ENCODE results near the gene RPL13. TPM values are rescaled to one million over a fixed set of nuclear protein-coding genes. Genes with fewer than 3 reads are reported as not detected.

RPL13 gene
- total RNA-seq, 1 experiment from 2014 or later, result 2,157 TPM

- no peaks in the 10 kb centered on the region for H3K9me3 Mint-ChIP-seq
- no peak overlapping the region for H3K9ac ChIP-seq (ENCODE audit: extremely low read depth, insufficient read length, low read length)
- no peak overlapping the region for H2BK20ac ChIP-seq (ENCODE audit: low read depth, low read length, poor library complexity, severe bottlenecking)
- H3K4me1 ChIP-seq (ENCODE audit: insufficient read depth, low read length), result no peaks in the 10 kb centered on the region
- H3K18ac ChIP-seq (ENCODE audit: insufficient read length, low read depth, low read length), result no peak overlapping the region
- H2BK5ac ChIP-seq (ENCODE audit: insufficient read length, low read length), result no peak overlapping the region
- H3K36me3 Mint-ChIP-seq (ENCODE audit: insufficient read depth in 1 of 3, low read depth in 3 of 3), result peaks cover 54 to 93% (median 86%) of the 10 kb centered on the region in 3 experiments; a peak in 6 of 7 replicates
- no peaks in the 10 kb centered on the region for H3K9me3 ChIP-seq (ENCODE audit: control insufficient read depth, low read depth, low read length)
- no peaks in the 10 kb centered on the region; the same call in 1 of the 2 replicates for H3K27me3 ChIP-seq (ENCODE audit: insufficient read depth, low read length)
- peaks cover 2% of the 10 kb centered on the region for H3K79me1 ChIP-seq (ENCODE audit: insufficient read depth, low read depth, low read length, poor library complexity, severe bottlenecking)
- no peak overlapping the region for H4K8ac ChIP-seq (replicated peaks; ENCODE audit: insufficient read length, low read depth, low read length)
- H3K23me2 ChIP-seq (ENCODE audit: insufficient read length, low read depth, low read length, poor library complexity, severe bottlenecking), result no peaks in the 10 kb centered on the region
- no peak overlapping the region for H3T11ph ChIP-seq (ENCODE audit: low read length)
- H4K91ac ChIP-seq (ENCODE audit: insufficient read length, low read depth, low read length), result no peak overlapping the region
- H3K27ac ChIP-seq (ENCODE audit: insufficient read length, low read depth, low read length), result no peak overlapping the region
- H4K5ac ChIP-seq (ENCODE audit: insufficient read length, low read depth, low read length), result no peak overlapping the region
- no peak overlapping the region for H2BK12ac ChIP-seq (ENCODE audit: insufficient read length, low read depth, low read length)
- TF ChIP-seq CTCF (conservative IDR thresholded peaks at IDR 0.05), result no peak
- no peak overlapping the region for H3K4ac ChIP-seq (ENCODE audit: low read depth, low read length)
- H3K56ac ChIP-seq (ENCODE audit: insufficient read length, low read depth, low read length), result no peak overlapping the region
- peaks cover 2% of the 10 kb centered on the region for H4K20me1 ChIP-seq (ENCODE audit: control insufficient read depth, insufficient read depth, insufficient read length)
- no peak overlapping the region for H2AFZ ChIP-seq (ENCODE audit: low read length)
- no peak overlapping the region for H2BK120ac ChIP-seq (ENCODE audit: low read depth, low read length, poor library complexity, severe bottlenecking)
- DNase-seq, result no peak
- no peak overlapping the region for H2BK15ac ChIP-seq (ENCODE audit: low read depth, low read length)
- no peak overlapping the region for H3K23ac ChIP-seq (ENCODE audit: insufficient read length, low read depth, low read length)
- no CpG with 5 or more reads among the region's 32 CpGs for WGBS (ENCODE audit: extremely low coverage, insufficient read length, low lambda C conversion rate)
- H3K79me2 ChIP-seq (ENCODE audit: insufficient read depth, low read length), result peaks cover 6% of the 10 kb centered on the region; the same call in 1 of the 2 replicates
- H3K4me2 ChIP-seq (ENCODE audit: insufficient read depth, insufficient read length, low read length), result no peak overlapping the region
- peaks cover 6 to 7% of the 10 kb centered on the region in 2 experiments; a peak in 2 of 4 replicates for H3K4me1 Mint-ChIP-seq
- H2AK5ac ChIP-seq (ENCODE audit: insufficient read length, low read length), result no peak overlapping the region
- peak overlapping the region in 1 of 2 experiments; percentile 38; a peak in 1 of 5 replicates for H3K4me3 Mint-ChIP-seq
- no peak overlapping the region; a peak in 1 of 7 replicates for H3K27ac Mint-ChIP-seq
- H3K27me3 Mint-ChIP-seq (ENCODE audit: low read depth), result no peaks in the 10 kb centered on the region
- no peak overlapping the region for H3K14ac ChIP-seq (ENCODE audit: insufficient read depth, low read length)
Measured at GRCh38 chr16:89523680-89524344, 36.7 kb upstream of the RPL13 start.
